Thoracic aorta (tissue), 2 donors: ENCODE results near the gene TAF11. TPM values are rescaled to one million over a fixed set of nuclear protein-coding genes. Genes with fewer than 3 reads are reported as not detected.

Experiments used
- ATAC-seq: fragments of 150-250 bp; one replicate; pipeline ENCODE4 v1.8.0; 2017; ENCODE audit warnings: low read depth; ENCODE audit not compliant: insufficient number of reproducible peaks, low FRiP score
- DNase-seq: peaks from one replicate; pipeline ENCODE4 v3.0.0-alpha.2; 2020; ENCODE audit warnings: low spot score
- H3K27ac ChIP-seq, 2 donors: fragments of 200-600 bp; sonication (generic); 1 replicate in 1 of 2; 2 replicates in 1 of 2; pipeline ENCODE4 v1.5.1; 2016; ENCODE audit warnings: mild to moderate bottlenecking in 2 of 2, moderate library complexity in 2 of 2
- H3K27me3 ChIP-seq: fragments of 200-600 bp; sonication (generic); replicated peaks from 2 replicates; pipeline ENCODE4 v1.6.0; 2016; ENCODE audit warnings: mild to moderate bottlenecking; ENCODE audit not compliant: insufficient read depth
- H3K36me3 ChIP-seq: fragments of 200-600 bp; sonication (generic); one replicate; pipeline ENCODE4 v1.5.1; 2016
- H3K4me1 ChIP-seq, 2 donors: fragments of 200-600 bp; sonication (generic); 1 replicate in 1 of 2; 2 replicates in 1 of 2; pipeline versions ENCODE4 v1.5.1 to v1.6.0; 2016; ENCODE audit warnings: low read depth in 2 of 2, mild to moderate bottlenecking in 1 of 2; ENCODE audit not compliant: control insufficient read depth in 1 of 2
- H3K4me3 ChIP-seq: fragments of 200-600 bp; sonication (generic); 2 replicates; pipeline ENCODE4 v1.5.1; 2016; ENCODE audit warnings: mild to moderate bottlenecking
- H3K9me3 ChIP-seq: fragments of 200-600 bp; sonication (generic); 2 replicates; pipeline ENCODE4 v1.5.1; 2016
- total RNA-seq, 2 donors: library from RNA; depleted of rRNA; stranded (reverse); fragments of >200 nt; gene quantifications; one replicate each; pipeline versions ENCODE4 v1.1.0 to v1.2.3, GENCODE V29; 2016
- TF ChIP-seq, protein P1 (sequence below): fragments of 200-600 bp; sonication (generic); IDR thresholded peaks from one replicate; pipeline ENCODE4 v1.5.1; 2019; ENCODE audit warnings: antibody characterized with exemption

TAF11 gene
- total RNA-seq, 2 donors from 2014 or later = 15.8 to 33.2 TPM

DNA sequence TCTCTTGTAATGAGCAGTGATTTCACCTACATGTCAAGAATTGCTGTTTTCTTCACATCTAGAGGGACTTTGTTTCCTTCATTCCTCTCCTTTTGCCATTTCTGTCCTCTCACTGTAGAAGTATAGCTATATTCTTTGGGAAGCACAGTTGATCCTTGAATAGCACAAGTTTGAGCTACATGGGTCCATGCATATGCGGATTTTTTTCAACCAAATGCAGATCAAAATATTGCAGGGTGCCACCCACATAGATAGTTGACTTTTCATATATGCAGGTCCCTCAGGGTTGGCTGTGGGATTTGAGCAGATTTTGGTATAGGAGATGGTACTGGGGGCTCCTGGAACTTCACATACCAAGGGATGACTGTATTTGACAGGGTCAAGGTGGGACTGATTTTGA is 54.9 kb downstream of the TAF11 start:
- TF ChIP-seq, protein P1, sequence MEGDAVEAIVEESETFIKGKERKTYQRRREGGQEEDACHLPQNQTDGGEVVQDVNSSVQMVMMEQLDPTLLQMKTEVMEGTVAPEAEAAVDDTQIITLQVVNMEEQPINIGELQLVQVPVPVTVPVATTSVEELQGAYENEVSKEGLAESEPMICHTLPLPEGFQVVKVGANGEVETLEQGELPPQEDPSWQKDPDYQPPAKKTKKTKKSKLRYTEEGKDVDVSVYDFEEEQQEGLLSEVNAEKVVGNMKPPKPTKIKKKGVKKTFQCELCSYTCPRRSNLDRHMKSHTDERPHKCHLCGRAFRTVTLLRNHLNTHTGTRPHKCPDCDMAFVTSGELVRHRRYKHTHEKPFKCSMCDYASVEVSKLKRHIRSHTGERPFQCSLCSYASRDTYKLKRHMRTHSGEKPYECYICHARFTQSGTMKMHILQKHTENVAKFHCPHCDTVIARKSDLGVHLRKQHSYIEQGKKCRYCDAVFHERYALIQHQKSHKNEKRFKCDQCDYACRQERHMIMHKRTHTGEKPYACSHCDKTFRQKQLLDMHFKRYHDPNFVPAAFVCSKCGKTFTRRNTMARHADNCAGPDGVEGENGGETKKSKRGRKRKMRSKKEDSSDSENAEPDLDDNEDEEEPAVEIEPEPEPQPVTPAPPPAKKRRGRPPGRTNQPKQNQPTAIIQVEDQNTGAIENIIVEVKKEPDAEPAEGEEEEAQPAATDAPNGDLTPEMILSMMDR = no peak
- Histone ChIP-seq H3K4me3 (no peak overlapping the region), H3K27me3 (no peaks in the 10 kb centered on the region), H3K27ac (no peak overlapping the region), H3K9me3 (no peaks in the 10 kb centered on the region), H3K4me1 (no peaks in the 10 kb centered on the region), H3K36me3 (peaks cover 26% of the 10 kb centered on the region)
- no peak for DNase-seq
- no peak for ATAC-seq

DNA sequence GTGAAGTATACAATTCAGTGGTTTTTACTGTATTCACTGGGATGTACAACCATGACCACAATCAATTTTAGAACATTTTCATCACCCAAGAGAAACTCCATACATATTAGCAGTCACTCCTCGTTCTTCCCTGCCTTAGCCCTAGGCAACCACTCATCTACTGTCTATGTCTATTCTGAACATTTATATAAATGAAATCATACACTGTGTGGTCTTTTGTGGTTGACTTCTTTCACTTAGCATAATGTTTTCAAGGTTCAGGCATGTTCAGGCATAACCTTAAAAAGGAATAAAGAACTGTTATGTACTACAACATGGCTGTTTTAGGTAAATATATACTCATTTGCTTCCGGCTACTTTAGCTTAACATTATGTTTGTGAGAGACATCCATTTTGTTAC is 58.7 kb downstream of the TAF11 start:
- no peaks in the 10 kb centered on the region for H3K27me3 ChIP-seq
- no peaks in the 10 kb centered on the region for H3K4me1 ChIP-seq
- H3K36me3 ChIP-seq = peaks cover 10% of the 10 kb centered on the region
- no peak overlapping the region for H3K4me3 ChIP-seq
- H3K27ac ChIP-seq = no peak overlapping the region
- DNase-seq = no peak
- ATAC-seq = no peak
- TF ChIP-seq, protein P1 = no peak
- no peaks in the 10 kb centered on the region for H3K9me3 ChIP-seq

Other genes starting within 250 kb of the TAF11 start
- gene ILRUN, start 191.3 kb downstream of the TAF11 start, total RNA-seq = 10 to 100 TPM; 75.4 to 78.9 TPM
- gene SNRPC, start 130.5 kb downstream of the TAF11 start, total RNA-seq = 10 to 100 TPM; 37.8 to 92.1 TPM
- 10 to 100 TPM in 1 of 2 donors, 1 to 10 TPM in 1; 9.9 to 13.3 TPM for gene BLTP3A, start 96.0 kb downstream of the TAF11 start, total RNA-seq
- 10 to 100 TPM; 37.9 to 55.4 TPM for gene ANKS1A, start 1.2 kb upstream of the TAF11 start, total RNA-seq